Measurements from ENCODE around the gene HNF4A.

Gene HNF4A

GRCh38 chr20:44392088-44392775 lies 36.7 kb downstream of the HNF4A start:
- no peak for TF ChIP-seq CTCF (conservative IDR thresholded peaks at IDR 0.05; ENCODE audit: low read depth, low read length)
- no peak for DNase-seq (ENCODE audit: low read depth)
- H3K4me3 ChIP-seq (ENCODE audit: low read depth, low read length) = no peak overlapping the region

GRCh38 chr20:44392776-44393607 lies 37.5 kb downstream of the HNF4A start:
- H3K4me3 ChIP-seq (ENCODE audit: low read depth, low read length) = no peak overlapping the region
- DNase-seq (ENCODE audit: low read depth) = no peak
- TF ChIP-seq CTCF (conservative IDR thresholded peaks at IDR 0.05; ENCODE audit: low read depth, low read length) = no peak

GRCh38 chr20:44393608-44394451 lies 38.3 kb downstream of the HNF4A start:
- no peak for DNase-seq (ENCODE audit: low read depth)
- no peak overlapping the region for H3K4me3 ChIP-seq (ENCODE audit: low read depth, low read length)
- TF ChIP-seq CTCF (conservative IDR thresholded peaks at IDR 0.05; ENCODE audit: low read depth, low read length) = no peak

- no peak for TF ChIP-seq CTCF (conservative IDR thresholded peaks at IDR 0.05; ENCODE audit: low read depth, low read length)
- no peak overlapping the region for H3K4me3 ChIP-seq (ENCODE audit: low read depth, low read length)
- DNase-seq (ENCODE audit: low read depth) = no peak
Observed at GRCh38 chr20:44394452-44394701, 38.9 kb downstream of the HNF4A start.

- H3K4me3 ChIP-seq (ENCODE audit: low read depth, low read length) = no peak overlapping the region
- peak; percentile 17 for DNase-seq (ENCODE audit: low read depth)
- no peak for TF ChIP-seq CTCF (conservative IDR thresholded peaks at IDR 0.05; ENCODE audit: low read depth, low read length)
Observed at GRCh38 chr20:44394702-44395460, 39.4 kb downstream of the HNF4A start.

GRCh38 chr20:44395461-44396340 lies 40.2 kb downstream of the HNF4A start:
- no peak overlapping the region for H3K4me3 ChIP-seq (ENCODE audit: low read depth, low read length)
- no peak for TF ChIP-seq CTCF (conservative IDR thresholded peaks at IDR 0.05; ENCODE audit: low read depth, low read length)
- no peak for DNase-seq (ENCODE audit: low read depth)
